Activated T-cell treated with anti-CD3 and anti-CD28 coated beads, Interleukin-2, amount 50 U/mL, for 24 hours (primary cell): ENCODE data around the gene USP36.

Source experiments
- DNase-seq: peaks from one replicate; pipeline ENCODE4 v3.0.0-alpha.2; 2020
- H3K27ac Mint-ChIP-seq: 2 replicates; pipeline ENCODE4 v1.8.0; 2020; ENCODE audit warnings: mild to moderate bottlenecking, mixed read lengths
- H3K27me3 Mint-ChIP-seq: 2 replicates; pipeline ENCODE4 v1.8.0; 2020; ENCODE audit warnings: mixed read lengths
- H3K36me3 Mint-ChIP-seq: 2 replicates; pipeline ENCODE4 v1.8.0; 2020; ENCODE audit warnings: low read depth, mixed read lengths
- H3K4me1 Mint-ChIP-seq: 2 replicates; pipeline ENCODE4 v1.8.0; 2020; ENCODE audit warnings: low read depth, mixed read lengths
- H3K4me3 Mint-ChIP-seq: 2 replicates; pipeline ENCODE4 v1.8.0; 2020; ENCODE audit warnings: mild to moderate bottlenecking, moderate library complexity, mixed read lengths
- H3K9me3 Mint-ChIP-seq: 2 replicates; pipeline ENCODE4 v1.8.0; 2020; ENCODE audit warnings: mixed read lengths

USP36 gene

DNA sequence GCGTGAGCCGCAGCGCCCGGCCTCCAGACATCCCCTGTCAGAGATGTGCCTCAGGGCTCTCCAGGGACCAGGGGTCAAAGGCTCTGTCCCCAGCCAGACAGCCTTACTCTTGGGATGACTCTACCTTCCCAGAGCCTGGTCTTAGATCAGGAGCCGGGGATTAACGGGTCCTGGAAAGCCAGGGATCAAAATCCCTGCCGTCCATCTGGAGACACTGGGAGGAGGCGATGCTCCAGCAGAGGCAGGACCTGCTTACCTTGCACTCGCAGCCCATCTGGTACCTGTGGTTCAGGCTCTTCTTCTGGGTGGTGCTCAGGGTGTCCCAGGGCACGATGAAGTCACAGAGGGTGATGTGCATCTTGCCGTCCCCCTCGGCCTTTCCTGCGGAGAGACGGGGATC, 16.7 kb upstream of the USP36 start:
- DNase-seq = no peak
- no peak overlapping the region for H3K27ac Mint-ChIP-seq
- no peaks in the 10 kb centered on the region for H3K27me3 Mint-ChIP-seq
- no peaks in the 10 kb centered on the region for H3K9me3 Mint-ChIP-seq
- H3K4me1 Mint-ChIP-seq = no peaks in the 10 kb centered on the region
- no peaks in the 10 kb centered on the region for H3K36me3 Mint-ChIP-seq
- H3K4me3 Mint-ChIP-seq = no peak overlapping the region

DNA sequence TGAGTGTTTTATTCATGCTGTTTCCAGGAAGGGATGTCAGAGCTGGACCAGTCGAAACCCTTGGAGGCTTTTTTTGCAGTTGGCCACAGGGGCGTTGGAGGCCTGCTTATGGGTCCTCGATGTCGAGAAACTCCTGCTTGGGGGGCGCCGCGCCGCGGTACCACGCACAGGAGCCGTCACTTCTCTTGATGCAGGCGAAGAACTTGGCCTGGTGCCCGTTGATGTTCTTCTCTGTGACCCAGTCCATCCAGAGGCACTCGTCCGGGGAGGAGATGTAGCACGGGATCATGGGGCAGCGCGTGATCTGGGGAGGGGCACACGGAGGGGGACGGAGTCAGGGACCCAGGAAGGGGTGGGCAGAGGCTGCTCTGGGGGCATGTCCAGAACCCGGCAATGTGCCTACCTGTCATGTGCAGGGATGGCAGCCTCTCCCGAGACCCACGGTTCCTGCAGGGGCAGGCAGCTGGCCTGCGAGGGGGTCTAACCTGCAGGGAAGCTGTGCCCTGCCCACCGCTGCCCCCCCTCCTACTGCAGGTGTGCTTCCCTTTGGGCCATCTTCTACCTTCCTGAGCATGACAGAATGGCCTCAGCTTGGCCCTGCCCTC, 15.0 kb upstream of the USP36 start:
- Mint-ChIP-seq H3K27me3 (no peaks in the 10 kb centered on the region), H3K36me3 (no peaks in the 10 kb centered on the region), H3K27ac (no peak overlapping the region), H3K4me3 (no peak overlapping the region), H3K4me1 (no peaks in the 10 kb centered on the region), H3K9me3 (no peaks in the 10 kb centered on the region)
- DNase-seq = no peak

DNA sequence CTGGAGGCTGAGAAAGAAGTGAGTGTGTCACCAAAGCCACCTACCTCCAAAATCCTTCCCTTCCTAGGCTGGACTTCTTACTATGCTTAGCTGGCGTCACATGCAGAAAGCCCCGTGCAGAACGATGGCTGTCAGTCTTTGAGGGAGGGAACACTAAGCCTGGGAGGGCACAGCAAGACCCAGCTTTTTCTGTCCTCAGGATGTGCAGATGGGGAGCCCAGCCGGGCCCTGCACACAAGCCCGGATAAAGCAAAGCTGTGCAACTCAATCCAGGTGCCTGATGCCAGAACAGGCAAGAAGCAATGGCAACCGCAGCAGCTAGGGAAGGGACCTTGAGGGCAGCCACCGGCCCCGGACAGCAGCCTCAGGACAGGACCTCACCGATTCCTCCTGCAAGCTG, 13.9 kb upstream of the USP36 start:
- Mint-ChIP-seq H3K27ac (no peak overlapping the region), H3K9me3 (no peaks in the 10 kb centered on the region), H3K4me1 (no peaks in the 10 kb centered on the region)

DNA sequence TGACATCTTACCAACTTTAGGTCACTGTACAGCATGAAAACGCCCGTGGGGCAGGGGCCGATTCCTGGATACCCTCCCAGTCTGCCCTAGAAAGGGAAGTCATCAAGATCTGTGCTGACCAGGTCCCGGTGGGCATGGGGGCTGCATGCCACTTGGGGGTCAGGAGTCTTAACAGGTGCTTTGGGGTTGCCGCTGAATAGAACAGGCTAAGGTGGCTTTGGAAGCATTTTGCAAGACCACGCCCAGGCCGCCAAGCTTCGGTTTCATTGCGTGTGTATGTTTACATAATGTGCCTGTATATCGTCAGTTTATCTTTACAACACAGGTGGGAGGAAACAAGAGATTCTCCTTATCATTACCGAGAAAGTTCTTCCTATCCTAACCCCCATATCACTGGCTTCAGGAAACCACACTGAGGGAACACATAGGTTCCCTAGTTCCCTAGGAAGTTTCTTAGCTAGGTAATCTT, 13.3 kb upstream of the USP36 start:
- Mint-ChIP-seq H3K36me3 (no peaks in the 10 kb centered on the region), H3K9me3 (no peaks in the 10 kb centered on the region), H3K27me3 (no peaks in the 10 kb centered on the region), H3K4me3 (no peak overlapping the region), H3K27ac (no peak overlapping the region), H3K4me1 (no peaks in the 10 kb centered on the region)
- DNase-seq = no peak

More for the DNA sequence above, 13.9 kb upstream of the USP36 start:
- no peak overlapping the region for H3K4me3 Mint-ChIP-seq
- no peaks in the 10 kb centered on the region for H3K36me3 Mint-ChIP-seq
- no peaks in the 10 kb centered on the region for H3K27me3 Mint-ChIP-seq
- DNase-seq = no peak

DNA sequence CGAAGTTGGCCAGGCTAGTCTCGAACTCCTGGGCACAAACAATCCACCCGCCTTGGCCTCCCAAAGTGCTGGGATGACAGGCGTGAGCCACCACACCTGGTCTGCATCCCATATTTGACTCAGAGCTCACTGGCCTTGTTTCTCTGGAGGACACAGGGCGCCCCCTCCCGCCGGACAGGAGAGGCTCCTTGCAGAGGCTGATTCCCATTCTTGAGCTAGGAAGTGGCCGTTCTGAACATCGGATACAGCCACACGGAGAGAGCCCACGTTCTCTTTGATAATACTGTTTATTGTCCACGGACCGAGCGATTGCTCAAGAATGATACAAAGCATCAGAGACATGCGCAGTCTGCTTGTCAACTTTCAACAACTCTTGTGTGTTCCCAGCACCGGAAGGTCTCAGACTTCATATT, 12.1 kb upstream of the USP36 start:
- Mint-ChIP-seq H3K27ac (no peak overlapping the region), H3K27me3 (no peaks in the 10 kb centered on the region), H3K36me3 (no peaks in the 10 kb centered on the region), H3K4me1 (no peaks in the 10 kb centered on the region), H3K9me3 (no peaks in the 10 kb centered on the region), H3K4me3 (no peak overlapping the region)
- no peak for DNase-seq

DNA sequence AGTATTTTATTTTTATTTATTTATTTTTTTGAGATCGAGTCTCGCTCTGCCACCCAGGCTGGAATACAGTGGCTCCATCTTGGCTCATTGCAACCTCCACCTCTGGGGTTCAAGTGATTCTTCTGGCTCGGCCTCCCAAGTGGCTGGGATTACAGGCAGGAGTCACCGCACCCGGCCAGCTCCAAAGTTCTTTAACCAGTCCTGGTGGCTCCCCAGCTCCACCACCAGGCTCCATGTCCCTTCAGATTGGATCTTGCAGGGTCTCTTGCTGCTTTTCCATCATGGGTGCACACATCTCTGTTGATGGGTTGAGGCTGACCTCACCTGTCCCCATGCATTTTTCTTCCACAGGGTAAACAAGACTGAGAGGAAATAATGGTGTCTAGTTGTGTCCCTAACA, 8.4 kb upstream of the USP36 start:
- DNase-seq = no peak
- H3K4me1 Mint-ChIP-seq = peaks cover 6% of the 10 kb centered on the region
- H3K27ac Mint-ChIP-seq = no peak overlapping the region
- H3K4me3 Mint-ChIP-seq = no peak overlapping the region
- no peaks in the 10 kb centered on the region for H3K9me3 Mint-ChIP-seq
- H3K27me3 Mint-ChIP-seq = no peaks in the 10 kb centered on the region
- no peaks in the 10 kb centered on the region for H3K36me3 Mint-ChIP-seq

DNA sequence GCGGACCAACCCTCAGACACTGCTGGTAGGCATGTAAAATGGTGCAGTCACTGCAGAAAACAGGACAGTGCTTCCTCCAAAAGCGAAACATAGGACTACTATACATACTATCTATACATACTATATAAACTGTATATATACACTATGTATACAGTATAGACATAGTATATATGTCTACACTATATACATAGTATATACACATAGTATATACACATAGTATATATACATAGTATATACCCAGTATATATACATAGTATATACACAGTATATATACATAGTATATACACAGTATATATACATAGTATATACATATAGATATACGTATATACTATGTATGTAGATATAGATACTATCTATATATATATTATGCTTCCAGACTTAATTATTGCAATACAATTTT, 6.4 kb upstream of the USP36 start:
- Mint-ChIP-seq H3K27ac (no peak overlapping the region), H3K4me3 (no peak overlapping the region), H3K36me3 (no peaks in the 10 kb centered on the region), H3K9me3 (no peaks in the 10 kb centered on the region), H3K27me3 (no peaks in the 10 kb centered on the region), H3K4me1 (peaks cover 18% of the 10 kb centered on the region)
- DNase-seq = no peak

DNA sequence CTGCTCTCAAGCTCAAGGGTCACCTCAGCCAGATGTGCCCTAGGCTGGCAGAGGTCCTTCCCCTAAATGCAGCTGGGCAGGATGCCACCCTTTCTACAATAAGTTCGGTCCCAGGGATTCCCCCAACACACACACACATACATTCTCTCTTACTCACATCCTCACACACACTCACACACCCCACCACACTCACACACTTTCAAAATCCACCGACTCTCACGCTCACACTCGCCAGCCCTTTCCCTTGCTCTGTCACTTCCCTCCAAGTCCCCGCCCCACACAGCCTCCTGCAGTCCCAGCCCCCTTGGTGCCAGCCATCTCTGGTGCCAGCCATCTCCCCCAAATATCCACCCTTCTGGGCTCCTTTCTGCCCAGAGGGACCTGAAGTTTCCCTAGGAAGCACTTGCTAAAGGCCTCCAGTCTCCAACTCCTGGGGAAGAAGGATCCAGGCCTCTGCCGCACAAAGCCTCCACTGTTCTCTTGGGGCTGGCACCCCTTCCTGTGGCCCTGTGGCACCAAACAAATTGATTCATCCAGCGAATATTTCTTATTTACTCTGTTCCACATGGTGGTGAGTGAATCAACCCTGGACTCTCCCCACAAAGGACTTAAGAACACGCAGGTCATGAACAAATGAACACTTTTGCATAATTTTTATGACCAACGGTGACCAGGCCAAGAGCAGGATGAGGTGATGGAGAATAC, 3.8 kb upstream of the USP36 start:
- Mint-ChIP-seq H3K27me3 (no peaks in the 10 kb centered on the region), H3K36me3 (peaks cover 6% of the 10 kb centered on the region), H3K4me3 (no peak overlapping the region), H3K9me3 (no peaks in the 10 kb centered on the region), H3K4me1 (peaks cover 24% of the 10 kb centered on the region), H3K27ac (peak overlapping the region; percentile 2)
- no peak for DNase-seq

DNA sequence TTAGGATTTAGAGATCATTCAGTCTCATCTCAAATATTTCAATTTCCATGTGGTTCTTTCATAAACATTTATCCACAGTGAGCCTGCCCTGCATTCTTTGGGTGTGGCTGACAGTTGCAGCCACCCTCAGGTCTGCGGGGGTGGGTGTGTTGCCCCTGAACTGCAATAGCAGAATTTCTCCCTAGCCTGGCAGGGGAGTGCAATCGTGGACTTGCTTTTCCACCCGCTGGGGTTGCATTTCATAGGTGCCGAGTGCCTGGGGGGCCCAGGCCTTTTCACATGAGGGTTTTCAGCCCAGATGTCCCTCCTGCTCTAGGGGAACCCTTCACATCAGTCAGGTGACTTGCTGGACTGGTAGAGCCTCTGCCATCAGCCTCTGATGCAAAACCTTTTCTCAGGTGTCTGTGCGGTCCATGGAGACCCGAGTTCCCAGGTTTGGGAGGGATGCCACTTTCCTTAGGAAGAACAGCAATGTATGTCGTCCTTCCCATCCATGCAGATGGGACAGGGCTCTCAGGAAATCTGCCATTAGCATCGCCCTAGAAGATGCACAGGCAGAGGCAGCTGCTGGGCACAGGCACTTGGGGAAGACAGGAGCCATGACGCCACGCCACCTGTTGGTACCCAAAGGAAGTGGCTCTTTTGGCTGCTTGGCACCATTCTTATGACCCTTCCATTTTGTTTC, 2.4 kb upstream of the USP36 start:
- peak; percentile 65 for DNase-seq
- H3K36me3 Mint-ChIP-seq = peaks cover 20% of the 10 kb centered on the region
- no peaks in the 10 kb centered on the region for H3K27me3 Mint-ChIP-seq
- H3K9me3 Mint-ChIP-seq = no peaks in the 10 kb centered on the region
- no peak overlapping the region for H3K4me3 Mint-ChIP-seq
- peaks cover 37% of the 10 kb centered on the region for H3K4me1 Mint-ChIP-seq
- no peak overlapping the region for H3K27ac Mint-ChIP-seq

DNA sequence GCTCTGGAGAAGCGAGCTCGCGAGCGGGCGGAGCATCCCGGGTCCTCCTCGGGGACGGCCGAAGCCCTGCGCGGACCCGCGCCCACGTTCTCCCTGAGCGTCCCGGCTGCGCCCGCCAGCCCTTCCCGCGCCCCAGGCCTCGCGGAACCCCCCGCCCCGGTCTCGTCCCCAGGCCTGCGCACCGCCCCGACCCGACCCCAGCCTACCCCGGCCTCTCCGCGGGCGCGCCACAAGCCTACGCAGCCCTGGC, 159 bp downstream of the USP36 start:
- peaks cover 45% of the 10 kb centered on the region for H3K36me3 Mint-ChIP-seq
- no peaks in the 10 kb centered on the region for H3K9me3 Mint-ChIP-seq
- DNase-seq = no peak
- peaks cover 57% of the 10 kb centered on the region for H3K4me1 Mint-ChIP-seq
- peak overlapping the region; percentile 97 for H3K27ac Mint-ChIP-seq
- H3K27me3 Mint-ChIP-seq = no peaks in the 10 kb centered on the region
- peak overlapping the region; percentile 93 for H3K4me3 Mint-ChIP-seq

DNA sequence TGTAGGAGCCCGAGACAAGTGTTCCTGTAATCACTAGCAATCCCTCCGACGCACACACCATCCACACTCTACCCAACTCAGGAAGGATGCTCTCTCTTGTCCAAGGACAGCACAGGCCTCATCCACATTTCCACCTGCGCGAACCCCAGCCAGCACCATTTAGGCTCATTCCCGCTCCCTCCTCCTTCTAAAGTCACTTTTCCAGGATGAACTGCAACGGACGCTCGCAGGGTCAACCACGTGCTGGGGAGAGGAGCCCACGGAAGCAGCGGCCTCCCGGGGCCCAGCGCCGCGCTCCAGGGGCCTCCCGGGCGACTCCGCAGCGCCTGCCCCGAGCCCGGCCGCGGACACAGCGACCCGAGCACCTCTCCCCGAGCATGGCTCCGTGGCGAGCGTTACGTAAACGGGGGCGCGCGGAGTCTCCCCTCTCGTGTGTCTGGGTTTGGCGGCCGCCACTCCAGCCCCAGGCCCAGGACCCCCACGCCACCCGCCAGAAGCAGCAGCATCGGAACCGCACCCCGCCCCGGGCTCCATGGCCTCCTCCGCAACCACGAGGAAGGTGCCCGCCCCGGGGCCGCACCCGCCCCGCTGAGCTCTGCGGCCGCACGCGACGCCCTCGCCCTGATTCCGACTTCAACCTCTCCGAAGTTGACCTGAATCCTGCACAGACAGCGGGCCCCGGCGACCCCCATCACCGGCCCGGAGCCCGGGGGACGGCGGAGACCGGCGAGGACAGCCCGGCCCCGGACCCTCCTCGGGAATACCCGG, 668 bp downstream of the USP36 start:
- Mint-ChIP-seq H3K27ac (peak overlapping the region; percentile 97), H3K4me1 (peaks cover 57% of the 10 kb centered on the region), H3K27me3 (no peaks in the 10 kb centered on the region), H3K36me3 (peaks cover 50% of the 10 kb centered on the region), H3K9me3 (no peaks in the 10 kb centered on the region), H3K4me3 (peak overlapping the region; percentile 93)
- DNase-seq = peak; percentile 75

DNA sequence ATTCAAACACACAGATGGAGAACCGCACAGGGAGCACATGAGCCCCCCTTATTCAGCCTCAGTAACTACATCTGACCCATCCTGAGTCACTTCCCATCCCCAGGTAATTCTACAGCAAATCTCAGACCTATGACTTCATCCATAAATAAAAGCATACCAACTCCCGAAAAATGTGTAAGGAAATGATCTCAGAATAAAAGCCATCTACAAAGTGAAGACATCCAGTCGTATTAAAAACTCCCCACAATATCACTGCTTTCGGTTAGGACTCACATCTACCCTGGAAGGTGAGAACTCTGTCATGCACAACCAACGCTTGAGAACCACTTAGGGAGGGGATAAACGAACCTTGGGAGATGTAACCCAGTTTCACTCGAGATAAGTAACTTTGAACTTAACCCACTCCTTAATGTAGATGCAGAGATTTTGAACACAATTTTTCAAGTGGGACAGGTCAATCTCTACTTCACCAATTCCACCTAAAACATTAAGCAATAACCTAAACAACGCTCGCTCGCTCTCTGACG, 1.3 kb downstream of the USP36 start:
- peaks cover 56% of the 10 kb centered on the region for H3K36me3 Mint-ChIP-seq
- H3K4me1 Mint-ChIP-seq = peaks cover 54% of the 10 kb centered on the region

DNA sequence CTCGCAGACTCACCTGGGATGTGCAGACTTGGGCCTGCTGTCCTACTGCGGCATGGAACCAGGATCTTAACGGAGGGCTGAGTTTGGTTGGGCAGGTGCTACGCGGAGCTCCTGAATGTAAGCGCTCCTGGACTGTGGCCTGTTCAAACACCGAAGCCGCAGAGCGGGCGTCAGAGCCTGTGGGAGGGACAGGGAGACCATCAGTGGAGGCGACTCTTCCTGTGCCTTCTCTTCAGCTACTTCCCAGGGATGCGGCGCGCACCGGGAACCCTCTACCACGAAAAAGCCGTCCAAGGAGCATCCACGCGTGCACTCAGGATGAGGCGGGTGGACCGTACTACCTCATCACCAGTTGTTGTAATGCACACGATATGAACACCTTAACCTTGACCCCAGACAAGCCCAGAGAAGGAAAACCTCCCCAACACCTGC, 2.0 kb downstream of the USP36 start:
- Mint-ChIP-seq H3K27ac (peak overlapping the region; percentile 97), H3K36me3 (peaks cover 63% of the 10 kb centered on the region), H3K9me3 (no peaks in the 10 kb centered on the region), H3K27me3 (no peaks in the 10 kb centered on the region), H3K4me1 (peaks cover 52% of the 10 kb centered on the region), H3K4me3 (peak overlapping the region; percentile 93)
- no peak for DNase-seq

More for the DNA sequence above, 1.3 kb downstream of the USP36 start:
- Mint-ChIP-seq H3K4me3 (peak overlapping the region; percentile 93), H3K9me3 (no peaks in the 10 kb centered on the region), H3K27me3 (no peaks in the 10 kb centered on the region), H3K27ac (peak overlapping the region; percentile 97)
- DNase-seq = no peak

DNA sequence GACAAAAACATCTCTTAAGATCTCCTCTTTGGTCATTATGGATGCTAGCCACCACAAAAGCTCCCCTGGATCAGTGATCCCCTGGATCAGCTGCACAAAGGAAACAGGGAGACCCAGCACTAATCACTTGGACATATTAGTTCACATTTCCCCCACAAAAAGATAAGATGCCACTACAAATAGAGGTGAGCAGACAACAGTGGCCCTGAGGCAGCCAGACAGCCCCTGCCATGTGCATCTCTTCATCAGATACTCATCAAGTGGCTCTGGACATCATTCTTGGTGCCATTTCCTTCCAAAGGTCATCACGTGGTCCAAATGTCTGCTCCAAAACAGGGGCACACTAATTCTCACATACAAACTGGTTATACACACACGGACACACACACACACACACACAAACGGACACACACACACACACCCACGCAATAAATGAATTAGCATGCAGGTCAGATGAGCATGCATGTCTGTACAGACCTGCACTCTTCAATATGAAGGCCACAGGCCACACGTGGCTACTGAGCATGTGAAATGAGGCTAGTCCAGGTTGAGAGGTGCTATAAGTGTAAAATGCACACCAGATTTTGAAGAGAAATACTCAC, 4.1 kb downstream of the USP36 start:
- Mint-ChIP-seq H3K4me1 (peaks cover 45% of the 10 kb centered on the region), H3K27ac (peak overlapping the region; percentile 3), H3K27me3 (no peaks in the 10 kb centered on the region), H3K36me3 (peaks cover 83% of the 10 kb centered on the region), H3K4me3 (no peak overlapping the region), H3K9me3 (no peaks in the 10 kb centered on the region)
- no peak for DNase-seq
